Eye (tissue), 1 donor: Measurements from ENCODE around the gene PKD1.
A peak's percentile ranks its signal among the peaks of the same experiment; 100 is the strongest.
"Not testable (repeated sequence)": the region's sequence is repeated elsewhere in the genome, so short reads cannot be mapped to it uniquely, and the experiment has no call there.

Experiments used
- DNase-seq: peaks from one replicate; pipeline ENCODE4 v3.0.0-alpha.2; 2015

PKD1 gene

DNA sequence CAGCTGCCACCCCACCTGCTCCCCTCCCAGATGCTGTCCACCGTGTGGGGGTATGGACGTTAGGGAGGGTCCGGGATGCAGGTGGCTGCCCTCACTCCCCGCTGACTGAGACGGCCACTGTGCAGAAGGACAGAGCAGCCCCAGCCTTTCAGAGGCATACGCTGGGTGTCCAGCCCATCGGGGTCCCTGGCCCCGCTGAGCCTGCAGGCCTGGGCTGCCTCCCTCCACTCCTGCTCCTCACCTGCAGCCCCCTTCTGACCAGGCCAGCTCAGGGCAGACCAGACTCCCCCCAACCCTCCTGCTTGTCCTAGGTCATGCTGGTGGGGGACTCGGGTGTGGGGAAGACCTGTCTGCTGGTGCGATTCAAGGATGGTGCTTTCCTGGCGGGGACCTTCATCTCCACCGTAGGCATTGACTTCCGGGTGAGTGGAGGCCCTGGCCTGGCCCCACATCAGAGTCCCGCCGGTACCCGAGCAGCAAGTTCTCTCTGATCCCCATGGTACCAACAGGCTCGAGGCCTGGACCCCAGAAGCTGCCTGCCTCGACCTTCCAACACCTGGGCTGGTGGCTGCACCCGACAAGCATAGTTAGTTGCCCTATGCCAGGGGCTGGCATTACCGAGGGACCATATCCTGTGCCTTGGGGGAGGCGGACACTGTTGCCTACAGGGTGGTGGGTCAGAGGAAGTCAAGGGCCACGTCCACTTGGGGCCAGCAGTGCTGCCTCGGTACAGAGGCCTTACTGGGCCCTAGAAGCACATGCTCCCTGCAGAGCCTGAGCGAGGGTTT lies 14.1 kb upstream of the PKD1 start:
- peak; percentile 25 for DNase-seq

DNA sequence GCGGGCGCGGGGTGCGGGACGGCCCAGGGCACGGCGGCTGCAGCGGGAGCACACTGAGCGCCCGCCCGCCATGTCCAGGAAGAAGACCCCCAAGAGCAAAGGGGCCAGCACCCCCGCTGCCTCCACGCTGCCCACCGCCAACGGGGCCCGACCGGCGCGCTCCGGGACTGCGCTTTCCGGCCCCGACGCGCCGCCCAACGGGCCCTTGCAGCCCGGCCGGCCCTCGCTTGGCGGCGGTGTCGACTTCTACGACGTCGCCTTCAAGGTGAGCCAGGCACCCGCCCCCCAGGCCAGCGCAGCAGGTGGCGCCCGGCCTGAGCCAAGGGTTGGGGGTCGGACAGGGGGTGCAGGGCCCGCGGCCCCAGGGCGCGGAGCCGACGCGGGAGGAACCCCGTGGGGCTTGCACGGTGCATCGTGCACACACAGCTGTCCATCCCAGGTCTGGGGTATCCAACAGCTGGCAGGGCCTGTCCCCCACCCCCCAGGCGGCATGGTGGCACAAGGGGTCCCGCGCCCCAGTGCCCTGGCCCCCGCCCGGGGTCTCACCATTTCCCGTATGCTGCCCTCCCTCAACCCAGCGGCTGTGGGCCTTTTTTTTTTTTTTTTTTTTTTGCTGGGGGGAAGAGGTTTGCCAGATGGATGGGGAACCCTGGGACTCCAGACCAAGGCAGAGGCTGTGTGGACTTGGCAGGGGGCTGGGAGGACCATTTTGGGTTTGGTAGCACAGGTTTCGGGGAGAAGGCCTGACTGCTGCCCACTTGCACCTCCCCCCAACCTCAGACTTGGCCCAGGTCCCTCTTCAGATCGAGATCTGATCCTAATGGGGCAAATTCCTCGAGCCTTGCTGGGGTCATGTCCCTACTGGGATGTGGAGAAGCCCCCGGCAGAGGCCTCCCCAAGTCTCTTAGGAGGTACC lies 13.3 kb upstream of the PKD1 start:
- DNase-seq, result peak; percentile 44

- peak; percentile 77 for DNase-seq
Observed at GRCh38 chr16:2147981-2148671, 12.4 kb upstream of the PKD1 start, which contains the start of gene RAB26. Gene RAB26, plus strand, starts transcription at chr16:2148625. Its CDS starts 159 bp downstream, at chr16:2148784.

DNA sequence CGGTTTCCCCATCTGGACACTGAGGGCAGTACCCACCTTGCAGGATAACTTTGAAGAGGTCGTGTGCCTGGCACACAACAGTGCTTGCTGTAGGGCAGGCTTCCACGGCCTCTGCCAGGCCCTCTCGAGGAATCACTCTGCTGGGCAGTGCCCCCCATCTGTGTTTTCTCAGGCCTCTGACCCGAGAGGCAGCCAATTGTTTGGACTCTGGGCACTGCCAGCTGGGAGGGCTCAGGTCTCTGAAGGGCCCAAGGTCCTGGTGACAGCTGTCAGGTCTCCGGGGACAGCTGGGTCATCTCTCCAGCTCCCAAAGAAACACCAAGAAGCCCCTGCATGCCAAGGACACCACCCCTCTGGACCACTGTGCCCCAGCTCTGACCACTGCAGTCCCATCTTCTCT lies 11.7 kb upstream of the PKD1 start:
- DNase-seq, result no peak

- DNase-seq, result no peak
Observed at GRCh38 chr16:2145843-2146242, 10.1 kb upstream of the PKD1 start.

DNA sequence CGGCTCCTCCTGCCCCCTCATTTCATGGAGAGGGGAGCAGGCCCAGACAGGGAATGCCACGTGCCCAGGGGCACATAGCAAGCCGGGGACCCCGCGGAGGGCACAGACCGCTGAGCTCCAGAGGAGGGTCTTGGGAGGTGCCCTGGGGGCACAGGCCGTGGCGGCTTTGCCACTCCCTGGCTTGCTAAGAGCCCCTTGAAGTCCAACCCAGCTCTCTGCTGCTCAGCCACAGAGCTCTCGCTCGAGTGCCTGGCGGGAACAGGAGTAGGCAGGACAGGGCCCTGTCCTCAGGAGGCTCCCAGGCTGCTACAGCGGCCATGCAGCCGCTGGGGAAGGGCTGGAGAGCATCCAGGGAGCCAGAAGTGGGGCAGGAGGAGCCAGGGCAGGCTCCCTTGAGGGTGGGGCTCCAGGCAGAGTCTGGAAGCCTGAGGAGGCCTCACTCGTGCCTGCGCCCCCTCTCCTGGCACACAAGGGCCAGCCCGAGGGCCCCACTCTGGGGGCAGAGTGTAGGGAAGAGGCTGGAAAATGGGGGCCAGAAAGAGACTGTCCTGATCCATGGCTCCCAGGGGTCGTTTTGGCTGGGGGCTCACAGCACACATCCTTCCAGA lies 8.3 kb upstream of the PKD1 start:
- no peak for DNase-seq

DNA sequence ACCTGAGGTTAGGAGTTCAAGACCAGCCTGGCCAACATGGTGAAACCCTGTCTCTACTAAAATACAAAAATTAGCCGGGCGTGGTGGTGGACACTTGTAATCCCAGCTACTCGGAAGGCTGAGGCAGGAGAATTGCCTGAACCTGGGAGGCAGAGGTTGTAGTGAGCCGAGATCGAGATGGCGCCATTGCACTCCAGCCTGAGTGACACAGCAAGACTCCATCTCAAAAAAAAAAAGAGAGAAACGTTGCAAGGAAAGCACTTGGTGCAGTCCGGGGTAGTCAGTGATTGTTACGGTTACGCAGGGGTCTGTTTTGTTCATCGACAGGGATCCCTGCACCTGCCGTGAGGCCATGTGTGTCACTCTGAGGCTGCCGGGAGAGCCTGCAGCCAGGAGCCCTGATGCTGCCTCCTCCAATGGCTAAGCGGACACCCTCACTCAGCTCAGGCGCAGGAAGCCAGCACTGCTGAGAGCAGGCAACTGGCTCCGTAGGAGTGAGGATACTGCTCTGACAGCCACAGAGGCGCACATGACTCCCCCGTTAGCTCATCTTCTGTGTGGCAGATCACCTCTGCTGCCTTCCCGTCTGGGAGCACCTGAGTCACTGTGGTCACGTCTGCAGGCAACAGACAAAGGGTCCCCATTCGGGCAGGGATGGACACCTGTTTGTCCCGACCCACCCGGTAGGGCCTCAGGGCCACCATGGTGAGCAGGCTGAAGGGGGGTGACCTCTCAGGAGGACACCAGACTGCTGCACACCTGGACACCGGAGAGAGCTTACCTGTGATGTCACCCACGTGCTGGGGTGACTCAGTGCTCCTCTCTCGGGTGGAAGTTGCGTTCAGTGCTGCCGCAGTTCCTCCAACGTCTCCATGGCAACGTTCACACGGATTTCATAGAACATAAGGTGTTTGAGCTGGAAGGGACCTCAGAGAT lies 7.5 kb upstream of the PKD1 start:
- no peak for DNase-seq

DNA sequence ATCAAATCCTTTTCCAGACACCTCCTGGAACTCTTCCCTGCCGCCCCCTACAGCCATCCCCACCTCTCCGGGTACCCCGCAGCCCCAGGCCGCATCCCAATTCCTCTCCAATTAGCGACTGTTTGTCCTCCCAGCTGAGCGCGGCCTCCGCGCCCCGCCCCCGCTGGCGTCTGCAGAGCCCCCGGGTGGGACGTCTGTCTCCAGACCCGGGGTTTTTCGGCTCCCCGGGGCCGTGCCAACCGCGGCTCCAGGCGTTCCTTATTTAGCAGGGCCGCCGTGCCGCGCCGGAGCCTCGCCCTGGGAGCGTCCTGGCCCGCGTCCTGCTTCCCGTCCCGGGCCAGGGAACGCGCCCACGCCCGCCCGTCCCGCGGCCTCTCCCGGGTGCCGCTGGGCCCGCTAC lies 627 bp downstream of the PKD1 start:
- DNase-seq, result not testable (repeated sequence)

- not testable (repeated sequence) for DNase-seq
Observed at GRCh38 chr16:2133797-2134196, 1.9 kb downstream of the PKD1 start.

DNA sequence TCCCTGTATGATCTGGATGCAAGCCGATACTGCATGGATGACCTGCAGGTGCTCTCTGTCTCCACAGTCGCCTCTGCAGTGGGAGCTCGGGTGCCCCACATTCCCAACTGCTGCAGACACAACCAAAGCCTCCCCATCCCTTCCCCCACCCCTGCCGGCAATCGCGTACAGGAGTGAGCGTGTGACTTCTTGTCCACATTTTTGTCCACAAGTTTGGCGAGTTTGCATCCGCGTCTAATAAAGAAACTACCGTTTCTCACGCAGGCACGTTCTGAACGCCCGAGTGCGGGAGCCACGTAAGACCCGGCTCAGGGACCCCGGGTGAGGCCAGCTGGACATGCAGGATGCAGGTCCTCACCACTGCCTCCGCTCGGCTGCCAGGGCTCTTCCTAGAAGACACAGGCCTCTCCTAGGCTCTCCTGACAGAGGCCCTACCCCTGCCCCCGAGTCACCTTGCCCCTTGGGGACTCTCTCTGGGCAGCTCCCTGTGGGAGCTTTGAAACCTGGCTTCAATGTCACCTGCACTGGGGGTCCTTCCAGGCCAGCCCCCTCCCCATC lies 5.7 kb downstream of the PKD1 start:
- DNase-seq, result not testable (repeated sequence)

GRCh38 chr16:2129251-2129650 lies 6.4 kb downstream of the PKD1 start:
- DNase-seq, result not testable (repeated sequence)

- peak; percentile 70 for DNase-seq
Observed at GRCh38 chr16:2127630-2128280, 7.9 kb downstream of the PKD1 start.

DNA sequence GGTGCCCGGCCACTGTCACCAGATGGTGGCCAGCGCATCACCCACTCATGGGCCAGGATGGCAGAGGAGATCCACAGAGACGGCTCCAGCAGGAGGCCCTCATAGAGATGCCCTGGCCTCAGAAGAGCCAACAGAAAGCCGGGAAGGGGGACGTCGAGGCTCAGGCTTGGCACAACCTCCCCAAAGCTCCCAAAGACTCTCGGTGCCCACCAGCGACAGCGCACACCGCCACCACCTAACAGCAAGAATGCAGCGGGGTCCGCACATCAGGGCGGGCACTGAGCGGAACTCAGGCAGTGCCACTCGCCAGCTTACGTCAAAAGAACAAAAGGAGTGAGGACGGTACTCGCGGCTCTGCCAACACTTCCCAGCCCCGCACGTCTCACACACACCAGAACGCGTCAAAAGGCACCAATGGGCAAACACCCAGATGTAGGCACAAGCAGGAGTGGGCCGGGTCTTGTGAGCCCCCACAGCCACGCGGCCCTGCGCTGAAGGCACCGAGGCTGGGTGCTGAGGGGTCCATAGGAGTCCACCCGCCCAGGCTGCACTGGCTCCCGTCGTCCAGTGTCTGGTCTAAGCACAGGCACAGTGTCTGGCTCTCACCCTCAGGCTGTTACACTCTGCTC lies 8.7 kb downstream of the PKD1 start:
- DNase-seq, result not testable (repeated sequence)

DNA sequence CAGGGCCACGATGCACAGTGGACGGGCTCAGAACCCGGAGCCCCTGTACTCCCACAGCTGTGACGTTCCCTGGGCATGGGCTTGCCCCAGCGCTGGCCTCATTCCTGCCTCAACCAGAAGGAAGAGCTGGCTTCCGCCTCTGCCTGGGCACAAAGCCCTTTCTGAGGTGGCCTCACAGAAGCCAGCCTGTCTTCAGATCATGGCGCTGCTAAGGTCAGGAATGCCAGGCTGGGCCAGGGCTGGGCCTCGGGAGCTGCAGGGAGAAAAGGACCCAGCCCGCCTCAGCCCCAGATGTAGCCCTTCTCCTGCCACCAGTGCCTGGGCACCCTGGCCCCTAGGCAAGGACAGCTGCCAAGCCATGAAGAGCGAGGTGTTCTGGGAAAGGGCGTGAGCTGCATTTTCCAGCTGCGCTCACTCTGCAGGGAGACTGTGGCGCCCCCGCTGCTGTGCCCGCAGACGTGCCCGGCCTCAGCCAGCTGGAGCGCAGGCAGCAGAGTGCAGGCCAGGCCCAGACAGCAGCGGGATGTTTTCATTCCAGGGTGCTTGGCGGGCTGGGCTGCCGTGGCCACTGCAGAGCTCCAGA lies 9.4 kb downstream of the PKD1 start:
- peak; percentile 15 for DNase-seq

DNA sequence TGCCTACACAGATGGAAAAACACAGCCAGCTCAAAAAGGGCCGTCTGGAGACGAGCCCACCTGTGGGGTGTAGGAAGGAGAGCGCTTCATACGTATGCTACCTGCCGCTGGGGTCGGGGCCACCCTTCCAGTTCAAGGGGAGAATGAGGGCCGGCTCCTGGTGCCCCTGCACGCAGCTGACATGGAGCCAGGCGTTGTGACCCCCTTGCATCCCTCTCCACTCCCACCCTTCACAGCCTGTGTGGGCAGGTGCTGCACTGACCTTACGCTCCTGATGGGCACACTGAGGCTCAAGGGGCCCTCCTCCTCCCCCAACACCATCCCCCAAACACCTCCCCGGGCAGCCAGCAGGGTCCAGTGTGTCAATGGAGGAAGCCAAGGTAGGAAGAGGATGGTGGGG lies 10.1 kb downstream of the PKD1 start:
- DNase-seq, result not testable (repeated sequence)

GRCh38 chr16:2124694-2125444 lies 10.8 kb downstream of the PKD1 start:
- peak; percentile 85 for DNase-seq

DNA sequence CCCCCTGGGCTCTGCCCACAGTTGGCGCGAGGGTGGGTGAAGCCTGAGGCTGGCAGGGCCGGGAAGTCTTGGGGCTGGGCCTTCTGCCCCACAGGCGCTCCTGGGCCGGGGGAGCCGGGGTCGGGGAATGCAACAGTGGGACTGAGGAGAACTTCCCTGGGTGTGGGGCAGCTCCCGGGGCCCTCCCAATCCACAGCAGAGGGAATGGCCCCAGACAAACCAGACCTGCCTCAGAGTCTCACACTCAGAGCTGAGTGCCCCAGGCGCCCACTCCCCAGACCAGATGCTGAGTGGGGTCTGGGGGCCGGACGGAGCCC lies 11.4 kb downstream of the PKD1 start:
- DNase-seq, result not testable (repeated sequence)

DNA sequence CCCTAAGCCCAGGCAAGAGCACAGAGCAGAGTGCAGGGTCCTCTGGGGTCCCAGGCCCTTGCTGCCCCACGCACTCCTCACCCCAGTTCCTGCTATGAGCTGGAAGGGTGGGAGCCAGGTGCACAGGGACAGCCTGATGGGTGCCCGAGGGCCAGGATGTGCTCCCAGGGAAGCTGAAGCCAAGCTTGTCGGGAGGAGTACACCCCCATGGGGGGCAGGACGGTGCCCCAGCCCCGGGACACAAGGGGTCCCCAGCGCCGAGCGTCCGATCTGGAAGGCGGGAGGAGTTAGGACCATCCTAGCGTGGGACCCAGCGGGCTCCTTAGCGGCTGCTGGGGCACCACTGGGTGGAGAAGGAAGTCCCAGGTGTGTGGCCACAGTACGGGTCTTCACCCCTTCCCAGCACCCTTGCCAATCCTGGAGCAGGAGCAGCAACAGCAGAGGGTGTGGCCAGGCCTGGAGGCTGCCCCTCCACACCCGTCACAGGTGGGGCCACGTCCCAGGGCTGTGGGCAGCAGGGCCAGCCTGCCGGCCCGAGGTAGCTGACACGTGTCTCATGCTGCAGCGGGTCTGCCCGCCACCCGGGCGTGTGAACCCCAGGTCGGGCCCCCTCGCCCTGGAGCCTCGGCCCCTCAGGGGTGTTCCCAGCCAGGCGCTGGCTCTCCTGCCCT lies 11.9 kb downstream of the PKD1 start:
- peak; percentile 17 for DNase-seq
